Loucy (cell line): Measurements from ENCODE around the gene CHMP4B.

Experiments used
- H2AFZ ChIP-seq: fragments of 200-600 bp; sonication (generic); 2 replicates; pipeline ENCODE4 v1.6.0; 2016; ENCODE audit warnings: antibody characterized with exemption, mild to moderate bottlenecking, low read length, moderate library complexity
- H3F3A ChIP-seq: fragments of 200-600 bp; 2 replicates; pipeline ENCODE4 v1.6.0; 2016; ENCODE audit warnings: antibody characterized with exemption, low read depth, mild to moderate bottlenecking
- H3K27me3 ChIP-seq: fragments of 200-600 bp; sonication (generic); 2 replicates; pipeline ENCODE4 v1.6.1; 2014; ENCODE audit warnings: low read length, mild to moderate bottlenecking; ENCODE audit not compliant: insufficient read depth, poor library complexity, severe bottlenecking
- H3K36me3 ChIP-seq: fragments of 200-600 bp; sonication (generic); 2 replicates; pipeline ENCODE4 v1.6.1; 2016; ENCODE audit warnings: low read length; ENCODE audit not compliant: insufficient read depth
- H3K4me1 ChIP-seq: fragments of 200-600 bp; sonication (generic); 2 replicates; pipeline ENCODE4 v1.5.1; 2014; ENCODE audit warnings: low read length, mild to moderate bottlenecking; ENCODE audit not compliant: insufficient read depth, poor library complexity, severe bottlenecking
- H3K4me2 ChIP-seq: fragments of 200-600 bp; sonication (generic); 2 replicates; pipeline ENCODE4 v1.6.0; 2014; ENCODE audit warnings: antibody characterized with exemption, low read length, low read depth, mild to moderate bottlenecking; ENCODE audit not compliant: poor library complexity, severe bottlenecking
- H3K4me3 ChIP-seq: fragments of 200-600 bp; sonication (generic); 2 replicates; pipeline ENCODE4 v1.5.1; 2014; ENCODE audit warnings: low read length, mild to moderate bottlenecking, mixed read lengths; ENCODE audit not compliant: poor library complexity, severe bottlenecking
- H3K79me2 ChIP-seq: fragments of 200-600 bp; sonication (generic); 2 replicates; pipeline ENCODE4 v1.6.1; 2014; ENCODE audit warnings: low read length; ENCODE audit not compliant: insufficient read depth
- H3K9ac ChIP-seq: fragments of 200-600 bp; sonication (generic); 2 replicates; pipeline ENCODE4 v1.6.0; 2014; ENCODE audit warnings: mild to moderate bottlenecking, low read depth, low read length, moderate library complexity; ENCODE audit not compliant: poor library complexity, severe bottlenecking
- H3K9me2 ChIP-seq: fragments of 200-600 bp; sonication (generic); replicated peaks from 2 replicates; pipeline ENCODE4 v1.6.1; 2016; ENCODE audit warnings: low read depth, low read length, mixed read lengths
- H3K9me3 ChIP-seq: fragments of 200-600 bp; sonication (generic); 2 replicates; pipeline ENCODE4 v1.6.1; 2014; ENCODE audit warnings: mild to moderate bottlenecking, antibody characterized with exemption, low read length, low read depth; ENCODE audit not compliant: insufficient read depth
- H4K20me1 ChIP-seq: fragments of 200-600 bp; sonication (generic); 2 replicates; pipeline ENCODE4 v1.6.0; 2014; ENCODE audit warnings: antibody characterized with exemption, low read length, mild to moderate bottlenecking; ENCODE audit not compliant: insufficient read depth, poor library complexity, severe bottlenecking
- EZH2phosphoT487 ChIP-seq: fragments of 200-600 bp; IDR thresholded peaks from 2 replicates; pipeline ENCODE4 v1.6.1; 2018; ENCODE audit warnings: antibody characterized with exemption, mild to moderate bottlenecking, moderate library complexity, borderline replicate concordance
- TF ChIP-seq, protein P1 (sequence below): fragments of 200-600 bp; sonication (generic); conservative IDR thresholded peaks from 2 replicates; pipeline ENCODE4 v1.5.1; 2014; ENCODE audit warnings: mild to moderate bottlenecking, antibody characterized with exemption, low read length

CHMP4B gene

DNA sequence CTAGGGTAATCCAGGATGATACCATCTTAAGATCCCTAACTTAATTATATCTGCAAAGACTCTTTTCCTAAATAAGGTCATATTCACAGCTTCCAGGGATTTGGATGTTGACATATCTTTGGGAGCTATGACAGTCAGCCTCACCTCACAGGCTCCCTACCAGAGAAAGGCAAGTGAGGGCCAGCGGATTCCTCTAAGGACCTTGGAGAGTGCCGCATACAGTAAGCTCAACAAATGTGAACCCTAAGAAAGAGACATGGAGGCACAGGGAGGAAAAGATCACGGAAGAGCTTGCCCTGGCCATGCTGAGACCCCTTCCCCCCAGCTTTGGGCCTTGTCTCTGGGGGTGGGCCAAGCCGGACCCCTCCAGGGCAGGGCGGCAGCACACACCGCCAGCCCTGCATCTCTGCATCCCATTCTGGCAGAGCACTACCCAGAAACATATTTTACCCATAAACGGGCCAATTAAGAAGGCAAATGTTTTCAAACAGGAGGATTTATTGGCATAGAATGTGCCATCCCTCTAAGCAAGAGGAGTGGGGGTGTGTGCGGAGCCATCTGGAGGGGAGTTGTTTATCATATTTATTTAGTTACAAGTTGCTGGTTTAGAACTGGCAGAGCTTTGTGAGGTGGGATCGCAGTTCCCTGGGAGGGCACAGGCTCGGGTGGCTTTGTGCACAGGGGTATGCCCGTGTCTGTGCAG is 55.4 kb downstream of the CHMP4B start:
- Histone ChIP-seq H3K9me2 (no peaks in the 10 kb centered on the region), H3K4me2 (no peak overlapping the region), H2AFZ (no peak overlapping the region), H3K4me1 (no peaks in the 10 kb centered on the region), H4K20me1 (no peaks in the 10 kb centered on the region), H3K9me3 (no peaks in the 10 kb centered on the region), H3K36me3 (no peaks in the 10 kb centered on the region), H3K27me3 (no peaks in the 10 kb centered on the region), H3K9ac (no peak overlapping the region), H3K79me2 (no peaks in the 10 kb centered on the region), H3F3A (no peaks in the 10 kb centered on the region), H3K4me3 (no peak overlapping the region)
- TF ChIP-seq EZH2phosphoT487 = no peak
- TF ChIP-seq, protein P1, sequence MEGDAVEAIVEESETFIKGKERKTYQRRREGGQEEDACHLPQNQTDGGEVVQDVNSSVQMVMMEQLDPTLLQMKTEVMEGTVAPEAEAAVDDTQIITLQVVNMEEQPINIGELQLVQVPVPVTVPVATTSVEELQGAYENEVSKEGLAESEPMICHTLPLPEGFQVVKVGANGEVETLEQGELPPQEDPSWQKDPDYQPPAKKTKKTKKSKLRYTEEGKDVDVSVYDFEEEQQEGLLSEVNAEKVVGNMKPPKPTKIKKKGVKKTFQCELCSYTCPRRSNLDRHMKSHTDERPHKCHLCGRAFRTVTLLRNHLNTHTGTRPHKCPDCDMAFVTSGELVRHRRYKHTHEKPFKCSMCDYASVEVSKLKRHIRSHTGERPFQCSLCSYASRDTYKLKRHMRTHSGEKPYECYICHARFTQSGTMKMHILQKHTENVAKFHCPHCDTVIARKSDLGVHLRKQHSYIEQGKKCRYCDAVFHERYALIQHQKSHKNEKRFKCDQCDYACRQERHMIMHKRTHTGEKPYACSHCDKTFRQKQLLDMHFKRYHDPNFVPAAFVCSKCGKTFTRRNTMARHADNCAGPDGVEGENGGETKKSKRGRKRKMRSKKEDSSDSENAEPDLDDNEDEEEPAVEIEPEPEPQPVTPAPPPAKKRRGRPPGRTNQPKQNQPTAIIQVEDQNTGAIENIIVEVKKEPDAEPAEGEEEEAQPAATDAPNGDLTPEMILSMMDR = no peak

DNA sequence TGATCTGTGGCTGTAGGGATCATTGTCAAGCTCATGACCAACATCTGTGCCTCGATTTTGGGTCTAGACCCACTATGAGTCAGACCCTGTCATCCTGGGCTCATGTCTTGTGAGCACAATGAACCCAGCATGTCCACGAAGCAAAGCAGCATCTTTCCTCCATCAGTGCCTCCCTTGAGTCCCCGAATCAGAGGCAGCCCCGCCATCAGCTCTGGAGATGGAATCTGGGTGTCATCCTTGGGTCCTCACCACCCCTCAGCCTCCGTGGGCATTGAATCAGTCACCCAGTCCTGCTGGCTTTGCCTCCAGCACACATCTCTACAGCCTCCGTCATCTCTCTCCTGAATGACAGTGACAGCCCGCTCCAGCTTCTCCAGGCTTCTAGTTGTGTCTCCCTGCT is 56.9 kb downstream of the CHMP4B start:
- no peaks in the 10 kb centered on the region for H3K4me1 ChIP-seq
- no peaks in the 10 kb centered on the region for H3F3A ChIP-seq
- no peak overlapping the region for H3K9ac ChIP-seq
- no peaks in the 10 kb centered on the region for H3K79me2 ChIP-seq
- H3K4me3 ChIP-seq = no peak overlapping the region
- H2AFZ ChIP-seq = no peak overlapping the region
- no peaks in the 10 kb centered on the region for H3K27me3 ChIP-seq
- H3K9me3 ChIP-seq = no peaks in the 10 kb centered on the region
- H3K4me2 ChIP-seq = no peak overlapping the region
- no peaks in the 10 kb centered on the region for H3K36me3 ChIP-seq
- H4K20me1 ChIP-seq = no peaks in the 10 kb centered on the region
- TF ChIP-seq, protein P1 = no peak
- no peak for TF ChIP-seq EZH2phosphoT487
- H3K9me2 ChIP-seq = no peaks in the 10 kb centered on the region

DNA sequence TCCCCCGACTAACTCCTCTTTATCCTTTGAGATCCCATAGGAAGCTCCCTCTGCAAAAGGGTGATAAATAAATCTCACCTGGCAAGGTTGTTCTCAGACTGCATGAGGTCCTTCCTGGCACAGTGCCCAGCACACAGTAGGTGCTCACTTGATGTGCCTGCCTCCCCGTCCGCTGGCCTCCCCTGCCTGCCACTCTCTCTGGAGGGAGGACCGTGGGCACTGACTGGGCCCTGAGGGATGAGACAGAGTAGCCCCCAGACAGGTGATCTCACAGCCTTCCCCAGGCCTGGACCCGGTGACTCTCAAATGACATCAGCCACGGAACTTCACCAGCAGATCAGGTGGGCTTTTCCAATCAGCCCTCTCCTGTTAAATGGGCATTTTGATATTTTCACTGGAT is 57.4 kb downstream of the CHMP4B start:
- Histone ChIP-seq H3K9ac (no peak overlapping the region), H3K36me3 (no peaks in the 10 kb centered on the region), H3K9me3 (no peaks in the 10 kb centered on the region), H3K4me1 (no peaks in the 10 kb centered on the region), H4K20me1 (no peaks in the 10 kb centered on the region), H2AFZ (no peak overlapping the region), H3K4me2 (no peak overlapping the region), H3F3A (no peaks in the 10 kb centered on the region), H3K79me2 (no peaks in the 10 kb centered on the region), H3K27me3 (no peaks in the 10 kb centered on the region), H3K4me3 (no peak overlapping the region), H3K9me2 (no peaks in the 10 kb centered on the region)
- TF ChIP-seq, protein P1 = no peak
- TF ChIP-seq EZH2phosphoT487 = no peak
